Neural progenitor cell (in vitro differentiated cells): ENCODE data around the gene GPR183.

ENCODE experiments used
- EZH2phosphoT487 ChIP-seq: fragments of 200-600 bp; sonication (generic); IDR thresholded peaks from 2 replicates; pipeline ENCODE4 v1.6.1; 2017; ENCODE audit warnings: antibody characterized with exemption
- TF ChIP-seq, protein P1 (sequence below): fragments of 200-600 bp; sonication (generic); IDR thresholded peaks from 2 replicates; pipeline ENCODE4 v1.5.1; 2017; ENCODE audit warnings: antibody characterized with exemption, mild to moderate bottlenecking

- TF ChIP-seq EZH2phosphoT487, result no peak
- TF ChIP-seq, protein P1, sequence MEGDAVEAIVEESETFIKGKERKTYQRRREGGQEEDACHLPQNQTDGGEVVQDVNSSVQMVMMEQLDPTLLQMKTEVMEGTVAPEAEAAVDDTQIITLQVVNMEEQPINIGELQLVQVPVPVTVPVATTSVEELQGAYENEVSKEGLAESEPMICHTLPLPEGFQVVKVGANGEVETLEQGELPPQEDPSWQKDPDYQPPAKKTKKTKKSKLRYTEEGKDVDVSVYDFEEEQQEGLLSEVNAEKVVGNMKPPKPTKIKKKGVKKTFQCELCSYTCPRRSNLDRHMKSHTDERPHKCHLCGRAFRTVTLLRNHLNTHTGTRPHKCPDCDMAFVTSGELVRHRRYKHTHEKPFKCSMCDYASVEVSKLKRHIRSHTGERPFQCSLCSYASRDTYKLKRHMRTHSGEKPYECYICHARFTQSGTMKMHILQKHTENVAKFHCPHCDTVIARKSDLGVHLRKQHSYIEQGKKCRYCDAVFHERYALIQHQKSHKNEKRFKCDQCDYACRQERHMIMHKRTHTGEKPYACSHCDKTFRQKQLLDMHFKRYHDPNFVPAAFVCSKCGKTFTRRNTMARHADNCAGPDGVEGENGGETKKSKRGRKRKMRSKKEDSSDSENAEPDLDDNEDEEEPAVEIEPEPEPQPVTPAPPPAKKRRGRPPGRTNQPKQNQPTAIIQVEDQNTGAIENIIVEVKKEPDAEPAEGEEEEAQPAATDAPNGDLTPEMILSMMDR, result no peak
These were observed 25.3 kb upstream of the GPR183 start for GRCh38 chr13:99332456-99332855.
